CD4-positive, alpha-beta T cell treated with Interleukin-21 for 1 hour (primary cell): ENCODE measurements around the gene COG3.

Source experiments
- DNase-seq: peaks from one replicate; pipeline ENCODE4 v3.0.0-alpha.2; 2020

COG3 gene

DNA sequence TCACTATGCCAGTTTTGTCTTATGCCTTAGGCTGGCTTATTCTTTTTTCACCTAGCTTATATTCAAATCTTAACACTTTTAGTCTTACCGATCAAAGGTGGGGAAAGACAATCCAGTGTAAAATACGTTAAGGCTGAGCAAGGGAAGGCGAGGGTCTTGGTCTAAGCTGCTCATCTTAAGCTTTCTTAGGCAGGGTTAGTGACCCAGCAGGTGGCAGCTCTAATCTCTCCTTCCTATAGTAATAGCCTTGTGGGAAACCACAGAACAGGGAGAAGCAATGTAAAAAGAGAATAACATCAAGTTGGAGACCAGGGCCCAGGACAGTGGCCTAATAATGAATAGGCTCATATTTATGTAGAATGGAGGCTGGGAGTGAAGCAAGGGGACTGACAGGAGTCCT lies 45.9 kb downstream of the COG3 start:
- no peak for DNase-seq

DNA sequence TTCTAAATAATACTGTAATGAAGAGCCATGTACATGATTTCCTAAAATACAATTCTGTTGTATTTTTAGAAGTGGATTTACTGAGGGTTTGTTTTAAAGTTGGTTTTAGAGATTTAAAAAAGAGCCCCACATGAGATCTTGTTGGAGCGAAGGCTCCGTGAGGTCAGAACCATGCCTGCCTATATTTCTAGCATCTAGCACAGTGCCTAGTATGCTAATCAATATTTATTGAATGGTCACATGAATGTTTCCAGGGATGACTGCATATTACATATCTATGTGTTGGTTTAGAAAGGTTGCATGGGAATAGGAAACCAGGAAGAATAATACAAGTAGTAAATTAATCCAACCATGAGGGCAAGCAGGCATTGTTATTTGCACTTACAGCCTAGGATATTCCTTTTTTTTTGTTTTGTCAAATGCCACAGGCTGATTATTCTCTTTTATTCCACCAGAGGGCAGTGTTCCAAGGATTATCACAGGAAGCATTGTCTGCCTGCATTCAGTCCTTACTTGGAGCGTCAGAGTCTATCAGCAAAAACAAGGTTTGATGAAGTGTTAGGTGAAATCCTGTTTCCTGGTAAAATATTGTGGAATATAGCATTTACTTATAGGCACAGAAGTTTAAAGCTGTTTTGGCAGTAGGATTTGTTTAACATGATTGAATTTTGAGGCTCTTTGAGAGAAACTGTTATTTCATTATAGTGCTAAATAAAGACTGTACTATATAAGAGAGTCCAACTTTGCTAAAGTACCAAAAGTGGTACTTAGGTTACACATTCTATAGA lies 46.8 kb downstream of the COG3 start:
- peak; percentile 74 for DNase-seq

DNA sequence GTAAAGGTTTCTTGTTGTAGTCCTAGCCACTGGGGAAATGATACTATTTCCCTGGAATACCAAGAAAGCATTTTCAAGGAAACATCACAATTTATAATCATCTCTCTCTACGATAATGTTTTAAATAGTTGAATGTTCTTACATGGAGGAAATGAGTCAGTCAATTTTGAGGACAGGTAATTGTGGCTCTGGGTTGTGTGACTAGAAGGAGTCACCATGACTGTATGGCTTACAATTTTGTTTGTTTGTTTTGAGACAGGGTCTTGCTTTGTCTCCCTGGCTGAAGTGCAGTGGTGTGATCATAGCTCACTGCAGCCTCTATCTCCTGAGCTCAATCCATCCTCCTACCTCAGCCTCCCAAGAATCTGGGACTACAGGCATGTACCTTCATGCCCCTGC lies 47.4 kb downstream of the COG3 start:
- DNase-seq: no peak

DNA sequence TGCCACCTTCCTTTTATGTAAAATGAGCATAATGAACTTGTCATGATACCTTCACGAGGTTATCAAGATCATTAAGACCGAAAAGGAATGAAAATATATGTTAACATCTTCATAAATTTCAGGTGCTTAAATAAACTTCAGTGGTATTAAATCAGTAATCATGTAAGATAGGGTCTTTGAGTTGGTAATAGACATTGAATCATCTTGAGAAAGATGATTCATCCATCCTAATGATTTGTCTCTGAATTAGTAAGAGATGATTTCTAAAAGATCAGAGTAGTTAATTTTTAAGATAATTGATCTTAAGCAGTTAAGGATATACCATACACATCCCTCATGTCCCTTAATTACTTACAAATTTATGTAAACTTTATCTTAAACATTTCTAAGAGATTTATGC lies 52.0 kb downstream of the COG3 start:
- DNase-seq: no peak

DNA sequence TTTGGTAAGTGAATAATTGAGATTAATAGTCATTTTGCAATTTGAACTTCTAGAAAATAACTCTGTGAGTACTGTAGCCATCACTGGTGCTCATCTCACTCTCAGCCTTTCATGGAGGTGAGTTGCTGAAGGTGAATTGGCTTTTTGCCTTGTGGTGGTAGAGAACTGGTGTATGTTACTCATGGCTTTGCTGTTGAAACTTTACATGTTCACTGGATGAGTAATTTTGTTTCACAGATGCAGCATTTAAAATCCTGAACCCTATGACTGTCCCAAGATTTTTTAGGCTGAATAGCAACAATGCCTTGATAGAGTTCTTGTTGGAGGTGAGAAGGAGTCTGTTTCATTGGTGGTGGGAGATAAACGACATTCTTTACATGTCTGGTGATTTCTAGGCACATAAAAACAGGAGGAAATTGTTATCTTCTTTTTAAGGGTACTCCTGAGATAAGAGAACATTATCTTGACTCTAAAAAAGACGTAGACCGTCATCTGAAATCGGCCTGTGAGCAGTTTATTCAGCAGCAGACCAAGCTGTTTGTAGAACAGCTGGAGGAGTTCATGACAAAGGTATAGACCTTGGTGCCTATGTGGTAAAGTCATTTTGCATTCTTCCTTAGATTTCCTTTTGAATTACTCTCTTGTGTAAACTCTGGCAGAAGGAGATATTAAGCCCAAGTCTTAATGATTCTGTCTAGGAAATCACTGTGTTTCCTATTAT lies 53.9 kb downstream of the COG3 start:
- no peak for DNase-seq

DNA sequence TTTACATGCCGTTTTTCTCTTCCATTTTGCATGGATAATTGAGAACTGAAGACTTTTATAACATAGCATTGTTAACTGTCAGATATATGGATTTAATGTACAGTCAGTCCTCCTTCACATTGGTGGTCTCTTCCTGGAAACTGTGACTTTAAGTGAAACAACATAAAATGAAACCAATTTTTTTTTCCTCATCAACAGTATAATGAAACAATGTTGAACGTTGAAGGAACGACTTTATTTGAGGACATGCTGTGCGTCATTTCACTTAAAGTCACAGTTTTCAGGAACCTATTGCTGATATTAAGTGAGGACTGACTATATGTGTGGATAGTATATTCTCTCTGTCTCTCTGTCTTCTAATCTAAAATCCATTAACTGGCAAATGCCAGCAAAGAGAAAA lies 54.8 kb downstream of the COG3 start:
- no peak for DNase-seq

DNA sequence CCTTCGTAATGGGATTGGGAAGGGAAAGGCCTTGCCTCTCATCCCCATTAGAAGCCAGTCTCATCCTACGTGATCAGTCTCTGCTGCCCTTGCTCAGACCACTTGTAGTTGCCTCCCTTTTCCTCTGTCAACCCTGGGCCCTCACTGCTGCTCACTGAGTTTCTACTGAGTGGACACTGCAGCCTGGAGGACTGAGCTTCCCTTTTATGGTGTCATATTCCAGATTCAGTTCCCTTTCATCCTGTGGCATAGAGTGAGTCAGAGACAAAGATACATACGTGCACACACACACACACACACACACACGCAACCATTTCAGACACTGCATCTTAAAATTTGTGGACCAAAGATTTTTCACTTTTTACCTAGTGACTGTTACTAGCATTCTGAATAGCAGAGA lies 56.6 kb downstream of the COG3 start:
- DNase-seq: peak; percentile 5

DNA sequence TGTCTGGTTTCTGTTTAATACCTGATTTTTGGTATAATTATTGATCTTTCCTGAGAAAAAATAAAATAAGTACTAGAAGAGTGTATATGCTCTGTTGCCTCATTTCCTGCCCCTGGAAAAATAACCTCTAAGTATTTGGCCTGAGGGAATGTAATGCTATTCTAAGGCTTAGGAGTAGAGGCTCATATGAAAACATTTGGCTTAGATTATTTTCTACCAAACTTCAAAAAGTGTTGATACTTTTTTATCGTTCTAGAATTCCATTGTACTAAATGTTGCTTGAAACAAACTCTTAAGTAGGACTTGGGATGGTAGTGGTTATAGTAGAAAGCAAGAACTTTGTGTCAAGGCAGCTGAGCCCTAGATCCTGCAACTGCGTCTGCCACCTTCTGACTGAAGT lies 57.8 kb downstream of the COG3 start:
- DNase-seq: no peak

DNA sequence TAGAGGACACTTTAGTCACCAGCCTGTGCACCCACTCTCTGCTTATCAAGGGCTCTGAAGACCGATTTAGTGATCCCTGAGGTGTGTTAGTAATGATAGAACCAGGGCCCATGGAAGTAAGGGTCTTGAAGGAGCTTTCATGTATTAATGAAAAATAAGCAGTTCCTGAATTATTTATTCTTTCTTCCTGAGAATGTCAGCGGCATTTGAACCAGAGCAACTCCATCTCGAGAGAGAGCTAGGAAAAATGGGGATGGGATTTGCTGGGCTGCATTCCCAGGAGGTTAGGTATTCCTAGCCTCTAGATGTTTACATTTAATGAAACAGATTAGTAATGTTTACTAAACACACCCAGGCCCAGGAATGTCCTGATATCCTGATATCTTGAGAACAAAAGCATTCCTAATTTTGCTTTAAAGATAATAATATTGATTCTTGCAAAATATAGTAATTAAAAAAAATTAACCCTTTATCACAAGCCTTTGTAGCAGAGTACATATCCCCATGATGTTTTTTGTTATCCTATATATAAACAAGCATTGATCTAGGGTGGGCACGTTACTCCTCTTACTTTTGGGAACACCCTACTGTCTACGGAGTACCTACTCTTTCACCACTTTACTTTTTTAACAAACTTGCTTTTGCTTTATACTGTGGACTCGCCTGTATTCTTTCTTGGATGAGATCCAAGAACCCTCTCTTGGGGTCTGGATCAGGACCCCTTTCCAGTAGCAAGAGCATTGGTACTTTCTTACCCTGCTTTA lies 63.1 kb downstream of the COG3 start:
- DNase-seq: no peak

DNA sequence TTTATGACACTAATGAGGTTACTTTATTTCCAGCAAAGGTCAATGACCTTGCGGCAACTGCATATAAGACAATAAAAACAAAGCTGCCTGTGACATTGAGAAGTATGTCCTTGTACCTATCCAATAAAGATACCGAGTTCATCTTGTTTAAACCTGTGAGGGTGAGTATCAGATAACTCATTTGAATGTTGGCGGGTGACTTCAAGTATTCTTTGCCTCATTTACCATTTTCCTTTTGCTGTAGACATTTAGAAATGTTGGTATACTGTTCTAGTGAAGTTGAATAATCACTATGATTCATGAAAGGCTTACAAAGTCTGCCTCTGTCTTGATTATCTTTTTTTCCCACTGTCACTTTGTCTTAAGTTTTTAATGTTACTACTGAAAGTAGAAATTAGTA lies 65.0 kb downstream of the COG3 start:
- no peak for DNase-seq

DNA sequence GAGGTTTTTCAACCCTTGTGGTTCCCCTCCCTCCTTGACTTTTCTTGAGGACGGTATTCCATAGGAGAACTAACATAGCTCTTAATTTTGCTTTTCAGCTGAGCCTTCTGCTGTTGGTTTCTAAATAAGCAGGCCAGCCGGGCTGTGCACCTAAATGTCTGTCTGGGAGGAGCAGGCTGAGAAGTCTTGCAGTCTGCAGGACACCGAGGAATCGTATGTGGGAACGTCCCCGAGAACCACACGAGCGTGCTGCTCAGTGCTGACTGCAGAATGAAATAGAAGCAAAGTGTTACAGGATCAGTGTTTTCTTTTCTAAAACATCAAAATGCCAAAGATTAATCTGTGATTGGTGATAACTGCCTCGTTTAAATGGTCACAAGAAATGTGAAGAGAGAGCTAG lies 69.9 kb downstream of the COG3 start:
- DNase-seq: no peak

DNA sequence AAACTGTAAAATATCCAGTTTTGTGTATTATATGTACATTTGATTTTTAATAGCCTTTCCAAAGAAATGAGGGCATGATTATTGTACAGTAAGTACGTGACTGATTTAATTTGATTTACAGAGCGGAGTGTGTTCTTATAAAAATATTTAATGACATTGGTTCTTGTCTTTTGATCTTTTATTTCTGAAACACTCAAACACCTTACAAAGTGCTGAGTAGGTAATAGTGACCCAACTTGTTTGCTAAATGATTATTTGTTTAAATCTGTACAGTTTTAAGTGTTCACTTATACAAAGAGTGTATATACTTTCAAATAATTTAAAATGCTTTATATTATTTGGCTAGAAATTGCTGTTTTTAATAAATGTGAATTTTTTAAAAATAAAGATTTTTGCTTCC lies 71.5 kb downstream of the COG3 start:
- DNase-seq: no peak

DNA sequence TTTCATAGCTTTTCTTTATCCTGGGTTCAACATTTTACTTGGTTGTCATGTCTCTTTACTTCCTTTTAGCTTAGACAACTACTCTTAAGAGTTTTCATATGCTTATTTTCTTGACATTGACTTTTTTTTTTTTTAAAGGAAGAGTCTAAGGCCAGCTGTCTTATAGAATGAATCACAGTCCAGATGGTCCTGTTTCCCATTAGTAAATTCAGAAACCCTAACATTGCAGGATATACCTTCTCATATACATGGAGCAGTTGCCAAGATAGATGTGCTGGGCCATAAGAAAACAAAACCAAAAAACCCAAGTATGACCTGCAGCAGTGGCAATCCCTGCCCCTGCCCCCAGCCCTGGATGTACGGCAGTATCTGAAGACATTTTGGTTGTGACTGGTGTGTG lies 72.8 kb downstream of the COG3 start:
- DNase-seq: no peak

DNA sequence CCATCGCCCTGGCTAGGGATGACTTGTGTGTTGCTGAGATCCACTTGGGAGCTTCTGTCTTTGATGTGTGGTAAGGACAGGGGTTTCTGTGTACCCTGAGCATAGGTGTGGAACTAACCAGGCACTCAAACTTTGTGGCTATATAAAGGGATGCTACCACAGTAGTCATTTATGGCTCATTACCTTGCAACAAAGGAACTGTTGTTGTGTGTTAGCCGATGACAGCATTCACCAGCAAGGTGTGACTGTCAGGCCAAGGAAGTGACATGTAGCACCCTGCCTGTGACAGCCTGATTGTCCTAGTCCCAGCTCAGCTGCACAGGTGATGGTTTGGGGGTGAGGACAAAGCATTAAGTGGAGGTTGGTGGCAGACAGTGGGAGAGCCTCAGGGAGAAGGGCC lies 73.6 kb downstream of the COG3 start:
- DNase-seq: no peak

DNA sequence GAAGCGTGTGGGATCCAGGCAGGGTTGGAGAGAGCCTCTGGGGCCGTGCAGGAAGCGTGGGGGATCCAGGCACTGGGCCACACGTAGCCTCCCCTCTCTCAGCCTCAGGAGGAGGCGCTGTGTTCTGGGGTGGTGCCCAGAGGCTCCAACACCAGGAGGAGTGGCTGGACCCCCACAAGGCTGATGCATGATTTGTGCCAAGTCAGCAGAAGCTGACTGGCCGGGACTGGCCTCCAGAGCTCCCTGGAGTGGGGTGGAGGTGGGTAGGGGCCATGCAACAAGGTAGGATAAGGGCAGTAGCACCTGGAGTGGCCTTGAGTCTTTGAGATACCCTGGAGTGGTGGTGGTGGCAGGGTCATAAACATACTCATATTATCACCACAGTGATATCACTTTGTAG lies 75.5 kb downstream of the COG3 start:
- DNase-seq: no peak

DNA sequence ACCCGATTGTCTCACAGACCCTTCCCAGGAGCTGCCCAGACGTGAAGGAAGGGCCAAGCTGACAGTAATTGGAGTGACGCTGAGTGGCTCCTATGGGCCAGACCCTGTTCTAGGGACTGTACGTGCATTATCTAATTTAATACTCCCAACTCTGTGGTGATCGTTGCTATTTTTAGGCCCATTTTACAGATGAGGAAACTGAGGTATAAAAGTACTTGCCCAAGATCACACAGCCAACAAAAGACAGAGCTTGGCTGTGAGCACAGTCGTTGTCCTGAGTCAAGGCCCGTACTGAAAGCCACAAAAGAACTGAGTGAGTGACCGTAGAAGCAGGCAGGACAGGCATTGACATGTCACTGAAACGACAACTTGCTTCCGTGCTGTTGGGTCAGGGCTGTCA lies 76.1 kb downstream of the COG3 start:
- no peak for DNase-seq

DNA sequence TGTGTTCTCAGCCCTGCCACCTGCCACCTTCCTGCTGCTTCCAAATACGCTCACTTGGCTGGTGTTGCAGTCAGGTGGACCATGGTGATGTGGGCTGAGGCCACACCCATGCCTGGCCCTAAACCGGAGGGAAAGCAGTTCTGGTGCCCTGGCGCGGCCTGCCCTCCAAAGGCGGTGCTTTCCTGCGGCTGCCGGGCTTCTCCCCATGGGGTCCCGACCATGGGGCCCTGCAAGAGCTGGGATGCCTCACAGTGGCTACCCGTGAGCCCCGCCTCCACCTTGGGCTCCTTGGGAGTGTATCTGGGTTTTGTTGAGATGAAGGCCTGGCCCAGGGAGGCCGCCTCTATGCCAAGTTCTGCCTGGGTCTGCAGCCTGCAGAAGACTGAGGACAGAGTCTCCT lies 77.1 kb downstream of the COG3 start:
- DNase-seq: no peak

DNA sequence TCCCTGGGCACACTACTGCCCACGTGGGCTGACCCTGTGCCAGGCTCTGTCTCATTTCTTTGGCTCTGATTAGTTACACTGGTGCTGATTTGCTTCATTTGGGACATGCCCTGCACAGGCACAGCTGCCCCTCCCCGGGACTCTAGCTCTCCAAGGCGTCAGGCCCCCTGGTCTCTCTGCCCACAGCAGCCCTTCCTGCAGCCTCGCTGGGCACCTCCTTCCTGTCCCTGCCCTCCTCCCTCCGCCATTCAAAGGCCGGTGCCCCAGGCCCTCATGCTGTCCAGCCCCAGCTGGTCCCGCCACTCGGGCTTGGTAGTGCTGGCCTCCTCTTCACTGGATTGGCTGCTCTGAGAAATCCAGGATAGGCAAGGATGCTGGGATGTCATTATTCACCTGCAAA lies 77.7 kb downstream of the COG3 start:
- no peak for DNase-seq

DNA sequence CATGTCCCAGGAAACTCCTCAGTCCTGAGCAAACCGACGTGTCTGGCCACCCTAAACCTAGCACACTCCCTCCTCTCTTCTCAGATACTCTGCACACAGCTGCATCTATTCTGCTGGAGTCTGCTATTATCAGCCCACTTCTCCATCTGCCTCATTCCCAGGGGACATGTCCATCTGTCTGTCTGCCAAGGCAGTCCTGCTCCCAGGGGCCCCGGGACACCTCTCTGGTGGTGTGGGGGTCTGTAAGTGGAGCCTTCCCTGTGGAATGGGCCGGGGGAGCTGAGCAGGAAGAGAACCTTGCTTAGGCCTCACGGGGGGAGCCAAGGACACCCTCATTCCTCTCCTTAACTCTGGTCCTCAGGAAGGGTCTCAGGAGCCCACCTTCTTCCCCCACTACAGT lies 78.1 kb downstream of the COG3 start:
- DNase-seq: no peak

DNA sequence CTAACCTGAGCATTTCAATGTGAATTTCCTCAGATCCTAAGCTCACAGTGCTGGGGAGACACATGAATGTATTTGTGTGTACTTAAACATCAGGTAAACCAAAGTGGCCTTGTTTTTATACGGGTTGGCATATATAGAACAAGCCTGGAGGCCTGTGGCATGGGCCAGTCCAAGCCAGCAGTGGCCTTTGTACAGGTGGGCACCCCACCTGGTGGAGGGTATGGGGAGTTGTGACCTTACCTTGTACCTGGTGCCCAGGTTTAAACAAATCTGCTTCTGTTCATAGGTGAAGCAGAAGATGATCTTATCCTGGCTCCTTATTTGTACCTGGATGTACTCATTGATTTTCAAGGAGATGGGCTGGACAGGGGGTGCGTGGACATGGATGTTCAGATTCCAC lies 79.8 kb downstream of the COG3 start:
- DNase-seq: no peak

DNA sequence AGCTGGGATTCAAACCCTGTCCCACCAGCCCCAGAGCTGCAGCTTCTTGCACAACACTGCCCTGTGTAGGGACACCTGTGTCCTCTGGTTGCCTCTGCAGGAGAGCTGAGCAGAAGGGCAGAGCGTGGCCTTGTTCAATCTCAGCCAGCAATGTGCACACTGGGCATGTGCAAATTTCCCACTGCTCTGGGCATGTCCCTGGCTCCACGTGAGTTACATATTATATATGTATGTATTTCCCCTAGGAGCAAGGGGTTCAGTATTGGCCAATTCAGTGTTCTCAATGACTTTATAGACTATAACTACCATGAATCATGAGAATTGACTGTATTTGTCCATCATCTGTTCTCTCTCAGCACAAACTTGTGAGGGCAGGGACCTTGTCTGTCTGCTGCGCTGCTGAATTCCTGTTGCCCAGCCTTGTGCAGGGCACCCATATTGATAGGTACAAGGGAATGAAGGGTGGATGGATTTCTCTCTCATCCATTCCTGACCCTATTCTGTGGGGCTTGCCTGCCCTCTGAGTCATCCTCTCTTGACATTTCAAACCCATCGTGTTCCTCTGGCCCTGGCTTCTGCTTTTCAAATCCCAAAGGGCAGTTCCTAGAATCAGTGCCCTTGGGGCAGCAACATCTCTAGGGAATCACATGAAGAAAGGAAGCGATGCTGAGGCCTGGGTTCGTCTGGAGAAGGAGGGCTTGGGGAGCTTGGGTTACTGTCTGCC lies 81.1 kb downstream of the COG3 start:
- no peak for DNase-seq

DNA sequence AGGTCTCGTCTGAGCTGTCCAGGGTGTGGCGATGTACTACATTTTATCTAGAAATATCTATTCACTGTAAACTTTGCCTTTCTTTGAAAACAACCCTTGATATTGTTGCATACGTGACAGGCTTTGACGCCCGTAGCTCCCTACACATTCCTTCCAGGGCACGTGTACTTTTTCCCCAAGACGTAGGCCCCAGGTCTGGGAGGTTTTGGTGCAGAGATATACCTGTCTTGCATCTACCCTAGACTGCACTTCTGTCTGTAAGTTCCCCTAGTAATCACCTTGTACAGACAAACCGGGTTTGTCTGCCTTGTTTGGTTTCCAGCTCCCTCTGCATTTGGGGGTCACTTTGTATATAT lies 81.6 kb downstream of the COG3 start:
- DNase-seq: no peak

DNA sequence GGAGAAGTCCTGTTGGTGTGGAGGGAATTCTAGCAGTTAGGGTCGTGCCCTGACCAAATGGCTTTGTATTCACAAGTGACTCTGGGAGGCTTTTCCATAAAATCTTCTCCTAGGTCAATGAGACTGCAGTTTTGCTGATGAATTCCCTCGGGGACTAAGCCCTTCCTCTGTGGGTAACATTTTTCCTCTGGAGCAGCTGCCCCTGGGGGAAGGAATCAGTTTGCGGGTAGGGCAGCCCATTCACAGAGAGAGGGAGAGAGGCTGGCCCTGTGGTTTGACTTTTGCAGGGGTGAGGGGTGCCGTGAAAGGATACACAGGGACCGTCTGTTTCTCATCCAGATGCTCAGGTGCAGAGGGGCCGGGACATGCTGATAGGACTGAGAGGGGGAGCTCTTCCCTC lies 83.5 kb downstream of the COG3 start:
- DNase-seq: no peak
